H4 (cell line): Measurements from ENCODE around the gene FAM135A. TPM values are rescaled to one million over a fixed set of nuclear protein-coding genes. Genes with fewer than 3 reads are reported as not detected.
"Not testable (repeated sequence)": the region's sequence is repeated elsewhere in the genome, so short reads cannot be mapped to it uniquely, and the experiment has no call there.

Experiments used
- DNase-seq: peaks from one replicate; pipeline ENCODE4 v3.0.0-alpha.2; 2015; ENCODE audit warnings: low spot score
- total RNA-seq: library from RNA; depleted of rRNA; stranded (reverse); fragments of >200 nt; shearing (Covaris generic); gene quantifications from 2 replicates; pipeline ENCODE4 v1.2.3, GENCODE V29; 2014

The FAM135A gene
- total RNA-seq, 1 experiment from 2014 or later = 15.3 TPM

DNA sequence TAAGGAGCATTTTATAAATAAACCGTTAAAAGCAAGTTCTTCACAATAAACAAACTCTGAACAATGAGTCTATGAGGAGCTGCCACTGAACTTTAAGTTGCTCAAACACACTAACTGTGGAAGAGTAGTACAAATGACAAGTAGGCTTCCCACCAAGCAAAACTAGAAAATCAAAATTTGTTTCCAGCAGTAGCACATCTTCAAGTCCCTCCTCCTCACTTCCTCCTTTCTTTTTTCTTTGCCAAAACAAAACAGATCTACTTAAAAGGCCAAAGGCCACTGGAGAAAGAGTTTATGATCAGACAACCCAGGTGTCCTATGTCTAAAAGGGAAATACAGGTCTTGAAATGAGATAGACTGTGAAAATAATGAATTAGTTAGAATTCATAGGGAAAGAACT, 17.1 kb upstream of the FAM135A start:
- no peak for DNase-seq

DNA sequence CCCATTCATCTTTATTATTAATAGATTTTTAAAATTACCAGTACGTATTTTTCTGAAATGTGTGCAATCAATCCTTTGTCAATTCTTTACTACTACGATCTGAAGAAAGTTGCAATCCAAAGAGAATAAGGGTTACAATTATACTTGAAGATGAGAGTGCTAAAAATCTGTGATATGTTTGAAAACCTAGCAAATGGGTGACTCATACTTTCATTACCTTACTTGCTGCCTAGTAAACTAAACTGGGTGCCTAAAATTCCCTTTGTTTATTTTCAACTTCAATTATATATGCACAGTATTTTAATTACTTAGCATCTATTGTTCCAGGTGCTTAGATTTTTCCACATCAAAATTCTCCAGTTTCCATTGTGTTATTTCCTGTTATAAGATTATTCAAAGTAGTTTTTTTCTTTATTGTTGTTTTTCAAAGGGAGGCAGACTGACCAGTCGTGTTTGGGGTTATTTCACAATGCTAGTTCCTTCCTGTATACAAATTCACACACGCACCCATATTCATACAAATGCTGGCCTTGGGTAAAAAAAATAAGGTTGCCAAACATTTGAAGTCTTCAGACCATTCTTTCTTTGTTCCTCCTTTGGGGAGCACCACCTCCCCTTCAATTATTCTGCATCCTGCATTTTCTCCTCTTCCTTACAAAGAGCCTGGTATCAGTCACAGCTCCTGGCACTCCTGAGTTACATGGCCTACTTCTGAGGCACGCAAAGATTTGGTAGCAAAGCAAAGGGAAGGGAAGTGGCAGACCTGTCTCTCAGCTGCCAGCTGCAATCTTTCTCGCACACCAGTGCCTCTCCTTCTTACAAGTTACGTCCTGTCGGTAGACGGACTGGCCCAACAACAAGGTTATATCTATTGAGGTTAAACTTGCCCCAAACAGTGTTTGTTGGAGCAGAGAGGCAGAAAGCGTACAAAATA, 16.2 kb upstream of the FAM135A start:
- DNase-seq = peak; percentile 8

DNA sequence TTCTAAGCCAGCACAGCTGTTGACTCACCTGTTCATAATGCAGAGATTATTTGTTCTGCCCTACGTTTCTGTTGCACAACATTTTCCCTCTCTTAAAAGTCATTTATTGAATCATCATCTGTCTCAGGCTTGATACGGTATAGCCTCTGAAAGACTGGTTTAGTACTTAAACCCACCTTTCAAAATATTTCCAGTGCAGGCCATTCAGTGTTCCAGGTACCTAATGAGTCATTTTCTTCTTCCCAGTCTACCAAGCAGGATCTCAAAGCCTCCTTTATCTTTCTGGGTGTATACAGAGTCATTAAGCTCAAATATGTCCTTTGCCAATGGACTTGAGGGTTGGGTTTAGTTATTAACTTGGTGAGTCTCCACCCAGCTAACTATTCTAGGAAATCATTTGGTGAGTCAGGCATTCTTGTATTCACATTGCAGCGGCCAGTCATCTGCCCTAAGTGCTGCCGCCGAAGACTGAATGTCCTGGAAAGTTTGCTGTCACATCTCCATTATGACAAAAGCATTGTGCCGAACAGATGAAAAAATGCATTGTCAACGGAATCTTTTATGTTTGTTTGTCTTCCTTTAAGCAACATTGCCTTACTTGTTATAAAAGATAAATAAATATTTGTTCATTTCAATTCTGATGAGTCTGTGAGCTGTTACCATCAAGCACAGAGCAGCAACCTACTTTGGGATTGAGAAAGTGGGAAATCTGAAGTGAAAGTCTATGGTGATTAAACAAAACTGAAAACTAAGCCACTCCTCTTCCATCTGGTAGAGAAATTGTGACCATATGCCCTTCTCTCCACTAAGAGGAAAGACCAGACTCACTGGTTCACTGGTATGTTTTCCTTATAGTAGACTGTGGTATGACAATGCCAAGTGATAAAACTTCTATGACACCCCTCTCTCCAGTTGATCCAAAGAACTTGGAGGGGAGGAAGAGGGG, 14.3 kb upstream of the FAM135A start:
- DNase-seq = peak; percentile 69

DNA sequence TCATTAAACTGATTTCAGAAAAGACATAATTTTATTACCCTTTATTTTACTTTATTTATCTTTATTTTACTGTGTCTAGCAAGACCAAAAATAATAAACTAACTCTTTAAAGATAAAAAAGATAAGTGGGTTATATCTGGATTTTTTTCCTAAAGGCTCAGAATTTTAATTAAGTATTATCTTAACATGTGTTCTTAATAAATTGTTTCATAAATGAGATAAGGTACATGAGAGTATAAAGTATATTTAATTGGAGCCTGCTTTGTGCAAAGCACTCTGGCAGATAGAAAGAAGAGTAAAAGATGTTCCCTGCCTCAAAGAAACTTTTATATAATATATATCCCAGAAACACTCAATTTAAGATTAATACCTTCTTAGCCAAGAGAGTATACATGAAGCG, 8.7 kb upstream of the FAM135A start:
- no peak for DNase-seq

DNA sequence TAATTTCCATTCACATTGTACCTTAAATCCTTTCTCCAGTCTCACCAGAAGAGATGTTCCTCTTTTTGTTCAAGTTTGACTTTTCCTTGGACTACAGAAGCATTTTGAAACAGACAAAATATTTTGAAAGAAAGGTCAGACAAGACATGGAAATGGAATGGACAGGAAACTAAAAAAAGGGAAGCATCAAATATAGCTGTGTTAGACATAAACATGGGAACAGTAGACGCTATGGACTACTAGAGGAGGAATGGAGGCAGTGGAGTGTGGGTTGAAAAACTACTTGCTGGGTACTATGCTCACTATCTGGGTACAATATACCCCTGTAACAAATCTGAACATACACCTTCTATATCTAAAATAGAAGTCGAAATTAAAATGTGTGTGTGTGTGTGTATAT, 4.1 kb upstream of the FAM135A start:
- DNase-seq = no peak

DNA sequence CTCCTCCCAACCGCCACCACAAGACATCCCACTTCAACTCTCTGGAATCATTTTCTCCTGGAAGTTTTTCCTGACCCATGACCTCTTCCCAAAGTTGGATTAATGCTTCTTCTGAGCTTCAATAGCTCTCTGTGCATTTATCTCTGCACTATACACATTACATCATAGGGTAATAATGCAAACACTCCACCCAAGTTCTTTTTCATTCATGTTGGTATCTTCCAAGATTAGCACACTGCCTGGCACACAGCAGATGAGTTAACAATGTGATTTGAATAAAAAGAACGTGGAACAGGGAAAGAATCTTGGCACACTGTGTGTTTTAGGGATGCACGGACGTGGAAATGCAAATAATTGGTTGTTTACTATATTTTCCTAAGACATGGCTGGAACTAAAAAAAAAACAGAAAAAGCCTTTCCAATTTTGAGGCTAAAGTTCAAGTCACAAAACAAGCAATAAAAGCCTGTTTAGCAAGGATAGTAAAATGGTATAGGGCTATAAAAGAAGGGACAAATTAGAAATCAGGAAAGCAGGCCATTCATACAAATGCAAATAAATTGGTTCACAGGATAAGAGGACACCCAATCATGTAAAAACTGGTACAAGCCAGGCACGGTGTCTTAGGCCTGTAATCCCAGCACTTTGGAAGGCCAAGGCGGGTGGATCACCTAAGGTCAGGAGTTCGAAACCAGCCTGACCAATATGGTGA, 1.6 kb upstream of the FAM135A start:
- DNase-seq = no peak

DNA sequence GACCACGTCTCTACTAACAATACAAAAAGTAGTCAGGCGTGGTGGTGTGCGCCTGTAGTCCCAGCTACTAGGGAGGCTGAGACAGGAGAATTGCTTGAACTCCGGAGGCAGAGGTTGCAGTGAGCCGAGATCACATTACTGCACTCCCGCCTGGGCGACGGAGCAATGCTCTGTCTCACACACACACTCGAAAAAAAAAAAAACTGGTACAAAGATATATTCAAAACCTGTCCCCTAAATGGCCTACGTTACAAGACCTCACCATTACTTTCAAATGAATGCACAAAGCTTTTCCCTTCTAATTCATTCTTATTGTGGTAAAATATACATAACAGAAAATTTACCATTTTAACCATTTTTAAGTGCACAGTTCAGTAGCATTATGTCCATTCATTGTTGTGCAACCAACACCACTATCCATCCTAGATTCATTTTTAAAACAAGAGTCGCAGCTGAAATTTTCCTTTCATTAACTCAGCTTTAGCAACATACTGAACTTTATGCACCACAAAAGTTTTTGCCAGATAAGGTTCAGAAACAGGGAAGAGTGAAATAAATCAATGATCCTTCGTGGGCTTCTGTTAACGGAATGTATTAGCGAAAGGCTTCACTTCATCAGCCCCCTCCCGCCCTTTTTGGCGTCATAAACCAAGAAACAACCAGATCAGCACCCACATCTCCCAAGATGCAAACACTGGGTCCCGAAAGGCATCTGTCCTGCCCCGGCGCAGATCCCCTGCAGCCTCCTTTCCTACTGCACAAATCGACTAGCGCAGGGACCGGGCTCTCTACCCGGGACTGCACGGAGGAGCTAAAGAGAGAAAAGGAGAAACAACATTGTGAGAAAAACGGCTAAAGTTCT, 825 bp upstream of the FAM135A start:
- no peak for DNase-seq

DNA sequence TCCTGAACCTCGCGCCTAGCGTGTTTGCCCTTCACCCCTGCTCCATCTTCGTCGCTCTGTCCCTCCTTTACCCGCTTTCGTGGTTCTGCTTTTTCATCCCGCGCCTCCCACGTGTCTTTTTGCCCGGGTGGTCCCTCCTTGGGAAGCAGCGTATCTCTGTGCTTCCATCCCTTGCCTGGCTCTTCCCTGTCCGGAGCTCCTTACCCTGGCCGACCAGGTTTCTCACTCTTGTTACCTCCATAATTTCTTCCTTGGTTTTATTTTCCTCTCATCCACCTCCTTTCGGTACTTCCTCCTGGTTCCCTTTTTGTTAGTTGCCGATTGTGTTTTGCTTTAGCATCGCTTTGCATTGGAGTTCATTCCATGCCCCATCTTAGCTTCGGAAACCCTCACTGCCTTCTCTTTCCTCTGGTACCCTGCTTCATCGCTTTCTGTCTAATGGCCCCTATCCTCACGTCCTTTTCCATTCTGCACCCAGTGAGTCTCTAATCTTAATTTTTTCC, 735 bp downstream of the FAM135A start:
- peak; percentile 6 for DNase-seq

DNA sequence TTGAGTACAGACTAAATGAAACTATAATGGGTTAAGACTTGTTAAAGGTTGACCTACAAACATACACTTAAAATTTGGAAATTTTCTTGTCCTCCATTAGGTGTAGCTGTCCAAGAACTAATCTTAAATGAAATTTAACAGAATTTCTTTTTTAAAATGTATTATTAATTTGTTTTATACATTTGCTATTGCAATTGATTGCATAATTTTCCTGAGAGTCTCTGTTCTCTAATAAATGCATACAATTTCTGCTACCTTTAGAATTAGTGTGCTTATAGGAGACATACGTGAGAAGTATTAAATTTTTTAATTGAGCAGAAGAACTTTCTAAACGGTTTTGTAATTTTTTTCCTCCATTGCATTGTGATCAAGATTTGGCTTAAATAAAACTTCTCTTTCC, 1.5 kb downstream of the FAM135A start:
- DNase-seq = no peak

DNA sequence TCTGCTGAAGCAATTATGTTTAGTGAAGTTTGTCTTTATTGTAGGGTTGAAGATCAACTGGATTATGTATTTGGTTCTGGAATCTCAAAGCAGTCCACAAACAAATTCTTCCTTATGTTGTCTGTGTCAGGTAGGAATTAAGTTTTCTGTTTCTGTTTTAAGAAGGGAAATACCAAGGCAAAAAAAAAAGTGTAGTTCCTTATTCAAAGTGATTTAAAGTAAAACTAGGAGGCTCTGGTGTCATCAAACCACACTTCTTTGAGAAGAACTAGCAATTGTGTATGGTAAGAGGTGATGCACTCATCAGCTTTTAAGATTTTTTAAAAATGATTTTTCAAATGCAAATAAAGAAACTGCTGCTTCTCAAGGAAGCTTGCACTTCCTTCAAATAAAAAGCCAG, 1.9 kb downstream of the FAM135A start:
- DNase-seq = no peak

DNA sequence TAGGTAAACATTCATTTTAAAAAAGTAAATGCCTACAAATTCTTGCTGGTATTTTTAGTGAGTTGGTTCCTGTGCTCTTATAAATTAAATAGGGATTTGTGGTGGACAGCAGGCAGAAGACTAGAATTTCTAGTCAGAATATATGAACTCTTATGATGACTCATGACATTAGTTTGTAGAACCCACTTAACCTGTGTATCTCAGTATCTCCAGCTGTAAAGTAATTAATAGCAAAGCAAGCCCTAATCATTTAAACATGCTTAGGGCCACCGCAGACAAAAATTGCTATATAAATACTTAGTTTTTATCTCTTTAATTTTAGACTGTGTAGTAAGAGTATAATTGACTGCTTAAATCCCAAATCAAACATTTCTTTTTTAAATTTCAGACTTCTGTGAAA, 2.4 kb downstream of the FAM135A start:
- no peak for DNase-seq

DNA sequence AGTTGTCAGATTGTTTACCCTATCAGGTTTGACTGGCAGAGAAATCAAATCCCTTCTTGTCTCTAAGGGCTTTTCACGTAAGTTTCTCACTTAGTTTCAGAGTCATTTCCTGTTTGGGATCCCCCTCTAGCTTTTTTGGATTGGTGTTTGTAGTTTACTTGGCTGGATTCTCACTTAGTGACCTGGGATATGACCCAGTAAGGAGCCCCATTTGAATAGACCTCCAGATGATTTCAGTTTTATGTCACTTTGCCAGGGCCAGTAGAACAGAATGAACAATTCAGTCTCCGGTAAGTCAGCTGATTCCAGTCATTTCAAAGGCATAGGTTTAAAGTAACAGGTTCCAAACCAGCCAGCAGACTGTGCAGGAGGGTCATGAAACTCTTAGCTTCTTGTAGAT, 8.2 kb downstream of the FAM135A start:
- DNase-seq = no peak

DNA sequence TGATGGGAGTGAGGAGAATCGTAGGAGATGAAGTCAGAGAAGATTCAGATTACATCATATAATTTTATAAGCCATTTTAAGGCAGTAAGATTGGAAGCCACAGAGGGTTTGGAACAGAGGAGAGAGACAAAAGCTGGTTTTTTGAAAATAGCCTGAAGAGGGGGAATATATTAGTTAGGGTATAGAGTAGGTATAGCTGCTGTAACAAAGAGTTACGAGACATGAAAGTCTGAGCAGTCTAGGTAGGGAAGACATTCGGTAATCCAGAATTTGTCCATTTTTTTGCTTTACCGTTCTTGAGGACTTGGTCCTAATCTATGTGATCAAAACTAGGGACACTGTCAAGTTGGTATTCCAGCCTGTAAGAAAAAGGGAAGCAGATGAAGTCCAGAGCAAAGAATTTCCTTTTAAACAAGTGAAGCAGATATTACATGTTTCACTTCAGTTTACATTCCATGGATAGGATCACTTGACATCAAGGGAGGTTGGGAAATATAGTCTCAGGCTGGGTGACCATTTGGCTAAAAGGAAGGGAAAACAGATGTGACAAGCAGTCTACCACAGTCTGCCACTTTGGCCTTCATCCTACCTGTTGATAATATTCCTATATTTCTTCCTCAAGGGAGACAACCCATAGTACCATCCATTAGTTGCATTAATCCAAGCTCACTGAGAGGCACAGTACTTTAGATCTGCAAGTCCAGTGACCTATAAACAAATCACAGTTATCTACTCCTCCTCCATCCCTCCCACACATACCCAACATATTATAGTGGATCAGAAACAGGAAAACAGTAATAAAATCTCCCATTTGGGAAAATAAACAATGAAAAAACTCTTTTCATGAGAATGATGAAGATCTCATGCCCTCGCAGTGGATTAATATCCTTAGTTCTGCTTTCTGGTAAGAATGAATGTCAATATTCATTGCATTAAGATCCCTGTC, 10.2 kb downstream of the FAM135A start:
- DNase-seq = no peak

DNA sequence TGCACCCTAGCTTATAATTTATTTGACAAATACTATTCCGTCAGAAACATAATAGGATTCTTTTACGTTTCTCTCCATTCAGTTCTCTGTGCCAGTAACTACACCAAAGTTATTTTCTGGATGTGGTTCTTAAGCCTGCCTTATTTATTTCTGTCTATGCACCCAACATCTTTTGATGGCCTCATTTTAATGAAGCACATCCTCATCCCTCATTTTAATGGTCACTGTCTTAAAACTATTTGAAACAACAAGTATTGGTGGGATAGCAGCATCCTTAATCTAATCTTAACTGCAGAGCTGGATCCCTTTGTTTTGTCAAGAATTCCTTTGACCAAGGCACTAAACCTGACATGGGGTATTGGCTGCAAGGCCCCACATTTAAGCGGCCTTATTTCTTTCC, 11.0 kb downstream of the FAM135A start:
- no peak for DNase-seq

DNA sequence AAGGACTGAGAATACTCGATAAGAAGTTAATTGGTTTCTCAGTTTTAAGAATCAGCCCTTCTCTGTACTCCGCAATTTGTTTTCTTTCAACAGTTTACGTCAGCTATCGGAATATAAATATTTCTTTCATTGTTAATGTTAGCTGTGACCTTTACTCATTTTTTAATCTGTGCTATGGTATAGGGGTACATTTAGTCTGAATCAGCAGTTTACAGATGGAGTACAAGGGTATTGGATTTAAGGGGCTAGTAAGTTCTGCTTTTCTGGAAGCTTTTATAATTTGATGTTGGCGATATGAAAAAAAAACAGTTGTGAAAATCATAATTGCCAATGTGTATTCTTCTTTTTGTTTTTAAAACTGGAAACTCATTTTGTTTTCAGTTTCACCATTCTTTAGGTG, 23.0 kb downstream of the FAM135A start:
- DNase-seq = no peak

DNA sequence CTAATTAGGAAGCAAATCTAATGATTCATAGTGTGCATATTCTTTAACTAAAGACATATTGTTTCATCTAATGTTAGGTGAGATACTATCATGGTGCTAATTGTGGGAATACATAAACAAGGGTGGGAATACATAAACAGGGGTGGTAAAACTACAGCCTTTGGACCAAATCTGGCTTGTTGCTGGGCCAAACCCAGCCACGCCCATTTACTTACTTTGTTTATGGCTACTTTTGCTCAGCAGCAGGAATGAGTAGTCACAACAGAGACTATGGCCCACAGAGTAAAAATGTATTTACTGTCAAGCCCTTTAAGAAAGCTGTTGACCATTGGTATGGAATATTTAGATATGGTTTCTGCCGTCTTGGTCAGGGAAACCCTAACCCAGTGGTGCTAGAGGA, 31.7 kb downstream of the FAM135A start:
- DNase-seq = no peak

DNA sequence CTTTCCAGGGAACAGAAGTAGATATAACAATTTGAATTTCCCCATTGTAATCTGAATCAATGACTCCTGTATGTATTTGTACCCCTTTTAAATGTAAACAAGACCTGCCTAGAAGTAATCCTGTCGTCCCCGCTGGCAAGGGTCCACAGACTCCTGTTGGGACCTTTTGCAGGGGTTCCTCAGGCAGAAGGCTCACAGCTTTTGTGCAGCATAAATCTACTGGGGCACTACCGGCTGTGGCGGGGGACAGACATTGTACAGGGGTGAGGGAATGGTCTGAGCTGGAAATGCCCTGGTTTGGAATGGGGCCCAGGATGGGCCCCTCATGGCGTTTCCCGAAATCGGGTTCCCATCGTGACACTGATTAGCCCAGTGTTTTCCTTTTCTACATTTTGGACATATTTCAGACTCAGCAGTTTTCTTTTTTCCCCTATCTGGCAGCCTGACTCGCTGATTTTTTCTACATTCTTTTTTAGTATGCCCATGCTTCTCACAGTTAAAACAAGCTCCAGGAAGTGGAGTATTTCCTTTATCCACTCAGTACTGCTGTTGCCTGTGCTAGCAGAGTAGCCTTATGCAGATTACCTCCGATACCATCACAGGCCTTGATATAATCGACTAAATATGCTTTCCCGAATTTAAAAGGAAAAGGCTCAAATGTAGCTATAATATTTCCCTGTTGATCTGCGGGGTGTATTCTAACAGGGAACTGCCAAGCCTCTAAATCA, 34.2 kb downstream of the FAM135A start:
- DNase-seq = not testable (repeated sequence)

DNA sequence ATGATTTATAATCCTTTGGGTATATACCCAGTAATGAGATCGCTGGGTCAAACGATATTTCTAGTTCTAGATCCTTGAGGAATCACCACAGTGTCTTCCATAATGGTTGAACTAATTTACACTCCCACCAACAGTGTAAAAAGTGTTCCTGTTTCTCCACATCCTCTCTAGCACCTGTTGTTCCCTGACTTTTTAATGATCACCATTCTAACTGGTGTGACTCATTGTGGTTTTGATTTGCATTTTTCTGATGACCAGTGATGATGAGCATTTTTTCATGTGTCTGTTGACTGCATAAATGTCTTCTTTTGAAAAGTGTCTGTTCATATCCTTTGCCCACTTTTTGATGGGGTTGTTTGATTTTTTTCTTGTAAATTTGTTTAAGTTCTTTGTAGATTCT, 40.6 kb downstream of the FAM135A start:
- not testable (repeated sequence) for DNase-seq

DNA sequence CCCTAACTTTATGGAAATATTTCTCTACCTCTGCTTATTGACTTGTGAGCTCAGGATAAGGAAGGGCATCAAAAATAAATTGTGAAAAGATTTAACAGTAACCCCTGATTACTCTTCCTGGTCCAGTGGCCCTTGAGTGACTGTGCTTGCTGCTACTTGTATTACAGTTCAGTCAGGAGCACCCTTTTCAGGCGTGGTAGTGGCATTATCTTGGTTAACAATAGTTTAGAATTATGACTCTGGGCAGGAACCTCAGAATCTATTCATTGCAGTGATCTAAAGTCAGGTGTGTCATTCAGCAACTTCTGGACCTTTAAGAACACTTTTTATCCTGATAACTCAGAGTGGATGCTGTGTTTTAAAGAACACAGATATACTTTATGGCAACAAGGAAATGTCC, 43.4 kb downstream of the FAM135A start:
- no peak for DNase-seq
